K562 (cell line): Measurements from ENCODE around the gene NR6A1. TPM values are rescaled to one million over a fixed set of nuclear protein-coding genes. Genes with fewer than 3 reads are reported as not detected.

Experiments
- ARID1B ChIP-seq: fragments of 450-650 bp; IDR thresholded peaks from 2 replicates; pipeline ENCODE4 v1.6.1; 2016; ENCODE audit warnings: antibody characterized with exemption, mild to moderate bottlenecking, inconsistent platforms
- CBX1 ChIP-seq: sonication (generic); IDR thresholded peaks from 2 replicates; pipeline ENCODE4 v1.6.1; 2016; ENCODE audit warnings: antibody characterized with exemption, low read depth, mild to moderate bottlenecking
- CEBPB ChIP-seq: fragments of 450-650 bp; IDR thresholded peaks from 2 replicates; pipeline ENCODE4 v1.6.1; 2016; ENCODE audit warnings: missing genetic modification characterization, missing compliant biosample characterization
- CREB3L1 ChIP-seq: fragments of 450-650 bp; IDR thresholded peaks from 2 replicates; pipeline ENCODE4 v1.6.1; 2014; ENCODE audit warnings: low read depth, mild to moderate bottlenecking, moderate library complexity, borderline replicate concordance
- GATAD2B ChIP-seq: fragments of 450-650 bp; IDR thresholded peaks from 2 replicates; pipeline ENCODE4 v1.6.1; 2017; ENCODE audit warnings: mild to moderate bottlenecking, borderline replicate concordance
- HDAC1 ChIP-seq, 2 experiments: fragments of 450-650 bp; IDR thresholded peaks; 2 replicates each; pipeline ENCODE4 v1.6.1; 2016 to 2017; ENCODE audit warnings: inconsistent platforms in 1 of 2, mild to moderate bottlenecking in 1 of 2, moderate library complexity in 1 of 2
- IFI16 ChIP-seq: fragments of 250-450 bp; sonication (Bioruptor Pico); IDR thresholded peaks from 2 replicates; pipeline ENCODE4 v2.1.2; 2022; ENCODE audit warnings: mild to moderate bottlenecking, inconsistent platforms
- NUFIP1 ChIP-seq: fragments of 450-650 bp; IDR thresholded peaks from 2 replicates; pipeline ENCODE4 v1.6.1; 2018; ENCODE audit not compliant: partially characterized antibody
- PTBP1 ChIP-seq: fragments of 200-400 bp; formaldehyde crosslinking; IDR thresholded peaks from 2 replicates; pipeline ENCODE4 v1.6.1; 2017; ENCODE audit warnings: low read depth, low read length
- RAD21 ChIP-seq, 2 experiments: fragments of 250-450 bp in 1 of 2; fragments of 450-650 bp in 1 of 2; sonication (Bioruptor Pico) in 1 of 2; formaldehyde crosslinking in 1 of 2; IDR thresholded peaks in 1 of 2; conservative IDR thresholded peaks in 1 of 2; 2 replicates each; pipeline versions ENCODE4 v1.4.0 to v1.8.0; 2020 to 2022; ENCODE audit warnings: mild to moderate bottlenecking in 2 of 2, moderate library complexity in 1 of 2
- RBM22 ChIP-seq: fragments of 200-400 bp; formaldehyde crosslinking; IDR thresholded peaks from 2 replicates; pipeline ENCODE4 v1.6.1; 2018; ENCODE audit warnings: low read length, low read depth; ENCODE audit not compliant: poor library complexity, severe bottlenecking
- SMARCA5 ChIP-seq: fragments of 450-650 bp; IDR thresholded peaks from 2 replicates; pipeline ENCODE4 v1.6.1; 2016
- SREBF2 ChIP-seq: sonication (generic); formaldehyde crosslinking; IDR thresholded peaks from 2 replicates; pipeline ENCODE4 v1.4.0; 2020; ENCODE audit warnings: mild to moderate bottlenecking, missing genetic modification reagents
- TARDBP ChIP-seq: fragments of 450-650 bp; IDR thresholded peaks from 2 replicates; pipeline ENCODE4 v1.6.1; 2016
- ZNF174 ChIP-seq: fragments of 250-450 bp; sonication (Bioruptor Pico); IDR thresholded peaks from 2 replicates; pipeline ENCODE4 v1.4.0; 2020; ENCODE audit warnings: mild to moderate bottlenecking
- ZNF280B ChIP-seq: fragments of 250-450 bp; sonication (Bioruptor Pico); IDR thresholded peaks from 2 replicates; pipeline ENCODE4 v1.5.1; 2021; ENCODE audit warnings: mild to moderate bottlenecking
- ZNF324 ChIP-seq: fragments of 250-450 bp; sonication (Bioruptor Pico); IDR thresholded peaks from 2 replicates; pipeline ENCODE4 v1.4.0; 2020; ENCODE audit warnings: mild to moderate bottlenecking
- polyA plus RNA-seq, 8 experiments: library from polyadenylated mRNA; depleted of rRNA in 4 of 8; stranded (reverse) in 5 of 8; unstranded in 3 of 8; fragments of >200 nt; fragmentation: Nextera tagmentation in 2 of 8; fragmentation: Illumina TruSeq in 1 of 8; extraction: Ambion mirVana in 2 of 8; extraction: Trizol in 1 of 8; gene quantifications; 2 replicates each; pipeline versions ENCODE4 v1.2.1 to v1.2.3, GENCODE V29; 2011 to 2014; ENCODE audit warnings: inconsistent platforms in 1 of 8, missing spikeins in 1 of 8
- total RNA-seq, 7 experiments: library from RNA; depleted of rRNA in 6 of 7; stranded (reverse); fragments of >200 nt in 6 of 7; fragmentation: Illumina TruSeq in 2 of 7; extraction: Trizol in 2 of 7; gene quantifications; 2 replicates each; pipeline versions ENCODE4 v1.2.1 to v1.2.3, GENCODE V29; 2011 to 2021; ENCODE audit warnings: low replicate concordance in 1 of 7
- TF ChIP-seq, protein P1 (sequence below), 3 experiments: fragments of 200-800 bp in 1 of 3; fragments of 250-450 bp in 1 of 3; fragments of 450-650 bp in 1 of 3; sonication (Bioruptor Pico) in 1 of 3; sonication (Bioruptor generic) in 1 of 3; formaldehyde crosslinking in 1 of 3; IDR thresholded peaks; 2 replicates each; pipeline versions ENCODE4 v1.6.1 to v1.8.0; 2016 to 2022; ENCODE audit warnings: mild to moderate bottlenecking in 2 of 3, missing genetic modification characterization in 2 of 3, missing compliant biosample characterization in 1 of 3, moderate library complexity in 1 of 3
- TF ChIP-seq, protein P2 (sequence below): sonication (generic); formaldehyde crosslinking; IDR thresholded peaks from 2 replicates; pipeline ENCODE4 v1.8.0; 2023; ENCODE audit warnings: mild to moderate bottlenecking, missing genetic modification reagents

Gene NR6A1
- total and polyA plus RNA-seq, 9 of the 15 experiments (the other 6 are each of a cell fraction or from before 2014, with no cell fraction given): 9.7 to 55.4 (median 28.3) TPM

GRCh38 chr9:124771021-124771866 lies at the start of gene NR6A1 (continued):
- TF ChIP-seq, protein P1, sequence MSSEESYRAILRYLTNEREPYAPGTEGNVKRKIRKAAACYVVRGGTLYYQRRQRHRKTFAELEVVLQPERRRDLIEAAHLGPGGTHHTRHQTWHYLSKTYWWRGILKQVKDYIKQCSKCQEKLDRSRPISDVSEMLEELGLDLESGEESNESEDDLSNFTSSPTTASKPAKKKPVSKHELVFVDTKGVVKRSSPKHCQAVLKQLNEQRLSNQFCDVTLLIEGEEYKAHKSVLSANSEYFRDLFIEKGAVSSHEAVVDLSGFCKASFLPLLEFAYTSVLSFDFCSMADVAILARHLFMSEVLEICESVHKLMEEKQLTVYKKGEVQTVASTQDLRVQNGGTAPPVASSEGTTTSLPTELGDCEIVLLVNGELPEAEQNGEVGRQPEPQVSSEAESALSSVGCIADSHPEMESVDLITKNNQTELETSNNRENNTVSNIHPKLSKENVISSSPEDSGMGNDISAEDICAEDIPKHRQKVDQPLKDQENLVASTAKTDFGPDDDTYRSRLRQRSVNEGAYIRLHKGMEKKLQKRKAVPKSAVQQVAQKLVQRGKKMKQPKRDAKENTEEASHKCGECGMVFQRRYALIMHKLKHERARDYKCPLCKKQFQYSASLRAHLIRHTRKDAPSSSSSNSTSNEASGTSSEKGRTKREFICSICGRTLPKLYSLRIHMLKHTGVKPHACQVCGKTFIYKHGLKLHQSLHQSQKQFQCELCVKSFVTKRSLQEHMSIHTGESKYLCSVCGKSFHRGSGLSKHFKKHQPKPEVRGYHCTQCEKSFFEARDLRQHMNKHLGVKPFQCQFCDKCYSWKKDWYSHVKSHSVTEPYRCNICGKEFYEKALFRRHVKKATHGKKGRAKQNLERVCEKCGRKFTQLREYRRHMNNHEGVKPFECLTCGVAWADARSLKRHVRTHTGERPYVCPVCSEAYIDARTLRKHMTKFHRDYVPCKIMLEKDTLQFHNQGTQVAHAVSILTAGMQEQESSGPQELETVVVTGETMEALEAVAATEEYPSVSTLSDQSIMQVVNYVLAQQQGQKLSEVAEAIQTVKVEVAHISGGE (CRISPR knock-in tag; IDR thresholded peaks at IDR 0.05): peak in 1 of 3 experiments; percentile 53; a peak in 2 of 6 replicates
- TF ChIP-seq NUFIP1 (peak; percentile 96), ZNF324 (CRISPR knock-in tag) (no peak), SMARCA5 (no peak), CBX1 (peak; percentile 25; the same call in 1 of the 2 replicates), GATAD2B (no peak; the same call in none of the 2 replicates), SREBF2 (CRISPR knock-in tag) (no peak), ZNF174 (no peak), ARID1B (peak; percentile 52), ZNF280B (CRISPR knock-in tag) (no peak), IFI16 (no peak), TARDBP (peak; percentile 66; the same call in 1 of the 2 replicates), HDAC1 (IDR thresholded peaks at IDR 0.05) (peak in 1 of 2 experiments; percentile 89; a peak in 2 of 4 replicates), RAD21 (CRISPR knock-in tag; conservative IDR thresholded peaks at IDR 0.05 in 1 of 2, IDR thresholded peaks at IDR 0.05 in 1 of 2) (no peak), PTBP1 (peak; percentile 55; the same call in 1 of the 2 replicates), RBM22 (peak; percentile 41), CEBPB (tag) (no peak), CREB3L1 (peak; percentile 93)
- TF ChIP-seq, protein P2, sequence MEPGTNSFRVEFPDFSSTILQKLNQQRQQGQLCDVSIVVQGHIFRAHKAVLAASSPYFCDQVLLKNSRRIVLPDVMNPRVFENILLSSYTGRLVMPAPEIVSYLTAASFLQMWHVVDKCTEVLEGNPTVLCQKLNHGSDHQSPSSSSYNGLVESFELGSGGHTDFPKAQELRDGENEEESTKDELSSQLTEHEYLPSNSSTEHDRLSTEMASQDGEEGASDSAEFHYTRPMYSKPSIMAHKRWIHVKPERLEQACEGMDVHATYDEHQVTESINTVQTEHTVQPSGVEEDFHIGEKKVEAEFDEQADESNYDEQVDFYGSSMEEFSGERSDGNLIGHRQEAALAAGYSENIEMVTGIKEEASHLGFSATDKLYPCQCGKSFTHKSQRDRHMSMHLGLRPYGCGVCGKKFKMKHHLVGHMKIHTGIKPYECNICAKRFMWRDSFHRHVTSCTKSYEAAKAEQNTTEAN (CRISPR knock-in tag): no peak
